ENCODE data around the gene ZNF561.

Gene ZNF561

DNA sequence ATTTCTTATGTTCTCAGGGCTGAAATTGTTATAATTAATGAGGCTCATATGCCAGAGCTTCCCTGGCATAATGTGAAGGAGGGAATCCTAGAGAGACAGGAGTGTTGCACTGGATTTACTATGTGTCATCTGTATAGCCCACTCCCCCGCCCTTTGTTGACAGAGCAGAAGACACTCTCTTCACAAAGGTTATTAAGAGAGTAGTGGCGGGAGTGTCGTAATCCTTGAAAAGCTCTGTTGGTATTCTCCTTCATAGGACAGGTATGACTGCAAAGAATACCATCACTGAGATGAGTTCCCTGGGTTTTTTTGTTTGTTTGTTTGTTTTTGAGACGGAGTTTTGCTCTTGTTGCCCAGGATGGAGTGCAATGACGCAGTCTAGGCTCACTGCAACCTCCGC, 50.8 kb downstream of the ZNF561 start:
- Histone ChIP-seq H3K36me3 (peaks cover 21% of the 10 kb centered on the region), H3K27me3 (no peaks in the 10 kb centered on the region), H3K27ac (no peak overlapping the region), H3K4me1 (ENCODE audit: control insufficient read depth in 1 of 2, insufficient read depth in 1 of 2, low read depth in 1 of 2, low read length in 1 of 2) (no peaks in the 10 kb centered on the region), H3K4me3 (ENCODE audit: low read depth in 1 of 2, low read length in 1 of 2) (no peak overlapping the region), H3K9me3 (peaks cover 60% of the 10 kb centered on the region)
- TF ChIP-seq, protein P1, sequence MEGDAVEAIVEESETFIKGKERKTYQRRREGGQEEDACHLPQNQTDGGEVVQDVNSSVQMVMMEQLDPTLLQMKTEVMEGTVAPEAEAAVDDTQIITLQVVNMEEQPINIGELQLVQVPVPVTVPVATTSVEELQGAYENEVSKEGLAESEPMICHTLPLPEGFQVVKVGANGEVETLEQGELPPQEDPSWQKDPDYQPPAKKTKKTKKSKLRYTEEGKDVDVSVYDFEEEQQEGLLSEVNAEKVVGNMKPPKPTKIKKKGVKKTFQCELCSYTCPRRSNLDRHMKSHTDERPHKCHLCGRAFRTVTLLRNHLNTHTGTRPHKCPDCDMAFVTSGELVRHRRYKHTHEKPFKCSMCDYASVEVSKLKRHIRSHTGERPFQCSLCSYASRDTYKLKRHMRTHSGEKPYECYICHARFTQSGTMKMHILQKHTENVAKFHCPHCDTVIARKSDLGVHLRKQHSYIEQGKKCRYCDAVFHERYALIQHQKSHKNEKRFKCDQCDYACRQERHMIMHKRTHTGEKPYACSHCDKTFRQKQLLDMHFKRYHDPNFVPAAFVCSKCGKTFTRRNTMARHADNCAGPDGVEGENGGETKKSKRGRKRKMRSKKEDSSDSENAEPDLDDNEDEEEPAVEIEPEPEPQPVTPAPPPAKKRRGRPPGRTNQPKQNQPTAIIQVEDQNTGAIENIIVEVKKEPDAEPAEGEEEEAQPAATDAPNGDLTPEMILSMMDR (IDR thresholded peaks at IDR 0.05) = no peak

DNA sequence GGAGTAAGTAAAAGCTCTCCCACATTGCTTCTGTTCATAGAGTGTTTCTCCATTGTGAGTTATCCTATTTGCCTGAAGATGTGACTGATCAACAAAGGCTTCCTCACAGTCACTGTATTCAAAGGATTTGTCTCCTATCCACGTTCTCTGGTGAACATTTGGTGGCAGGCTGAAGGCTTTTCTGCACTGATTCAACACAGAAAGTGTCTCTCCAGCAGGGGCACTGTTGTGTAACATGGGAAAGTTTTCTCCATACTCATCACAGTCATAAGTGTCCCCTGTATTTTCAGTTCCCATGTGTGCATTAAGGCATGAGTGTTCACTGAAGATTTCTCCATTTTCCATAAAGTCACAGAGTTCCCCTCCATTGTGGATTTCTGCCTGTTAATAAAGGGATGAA, 54.3 kb downstream of the ZNF561 start:
- no peaks in the 10 kb centered on the region for H3K4me1 ChIP-seq (ENCODE audit: control insufficient read depth in 1 of 2, insufficient read depth in 1 of 2, low read depth in 1 of 2, low read length in 1 of 2)
- H3K9me3 ChIP-seq = peaks cover 62% of the 10 kb centered on the region
- TF ChIP-seq, protein P1 (IDR thresholded peaks at IDR 0.05) = no peak
- no peaks in the 10 kb centered on the region for H3K27me3 ChIP-seq
- no peak overlapping the region for H3K4me3 ChIP-seq (ENCODE audit: low read depth in 1 of 2, low read length in 1 of 2)
- peaks cover 21% of the 10 kb centered on the region for H3K36me3 ChIP-seq
- H3K27ac ChIP-seq = no peak overlapping the region

DNA sequence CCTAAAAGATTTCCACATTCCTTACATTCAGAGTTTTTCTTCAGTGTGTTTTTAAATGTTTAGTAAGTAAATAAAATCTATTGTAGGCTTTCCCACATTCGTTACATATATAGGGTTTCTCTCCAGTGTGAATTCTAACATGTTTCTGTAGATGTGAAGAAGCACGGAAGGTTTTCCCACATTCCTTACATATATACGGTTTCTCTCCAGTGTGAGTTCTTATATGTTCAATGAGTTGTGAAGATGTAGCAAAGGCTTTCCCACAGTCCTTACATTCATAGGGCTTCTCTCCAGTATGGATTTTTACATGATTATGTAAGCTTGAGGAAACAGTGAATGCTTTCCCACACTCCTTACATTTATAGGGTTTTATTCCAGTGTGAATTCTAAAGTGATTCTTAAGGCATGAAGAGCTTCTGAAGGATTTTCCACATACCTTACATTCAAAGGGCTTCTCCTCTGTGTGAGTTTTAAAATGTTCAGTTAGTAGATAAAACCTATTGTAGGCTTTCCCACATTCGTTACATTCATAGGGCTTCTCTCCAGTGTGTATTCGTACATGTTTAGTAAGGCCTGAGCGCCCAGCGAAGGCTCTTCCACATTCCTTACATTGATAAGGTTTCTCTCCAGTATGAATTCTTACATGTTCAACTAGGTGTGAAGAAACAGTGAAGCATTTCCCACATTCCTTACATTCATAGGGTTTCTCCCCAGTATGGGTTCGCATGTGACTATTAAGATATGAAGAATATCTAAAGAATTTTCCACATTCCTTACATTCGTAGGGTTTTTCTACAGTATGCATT, 54.9 kb downstream of the ZNF561 start:
- no peak overlapping the region for H3K4me3 ChIP-seq (ENCODE audit: low read depth in 1 of 2, low read length in 1 of 2)
- TF ChIP-seq, protein P1 (IDR thresholded peaks at IDR 0.05) = no peak
- no peaks in the 10 kb centered on the region for H3K4me1 ChIP-seq (ENCODE audit: control insufficient read depth in 1 of 2, insufficient read depth in 1 of 2, low read depth in 1 of 2, low read length in 1 of 2)
- H3K27me3 ChIP-seq = no peaks in the 10 kb centered on the region
- H3K9me3 ChIP-seq = peaks cover 62% of the 10 kb centered on the region
- H3K36me3 ChIP-seq = peaks cover 21% of the 10 kb centered on the region
- no peak overlapping the region for H3K27ac ChIP-seq
